Stomach (tissue), 4 donors: Measurements from ENCODE around the gene CXXC1.

Experiments
- EP300 ChIP-seq: sonication (generic); formaldehyde crosslinking; IDR thresholded peaks from one replicate; pipeline ENCODE4 v1.6.1; 2017; ENCODE audit warnings: antibody characterized with exemption
- TF ChIP-seq, protein P1 (sequence below), 7 experiments: fragments of 450-650 bp in 4 of 7; fragments of 200-600 bp in 3 of 7; sonication (generic) in 3 of 7; IDR thresholded peaks; one replicate each; pipeline ENCODE4 v1.5.1; 2016 to 2019; ENCODE audit warnings: antibody characterized with exemption in 7 of 7, control low read depth in 2 of 7, mild to moderate bottlenecking in 1 of 7

DNA sequence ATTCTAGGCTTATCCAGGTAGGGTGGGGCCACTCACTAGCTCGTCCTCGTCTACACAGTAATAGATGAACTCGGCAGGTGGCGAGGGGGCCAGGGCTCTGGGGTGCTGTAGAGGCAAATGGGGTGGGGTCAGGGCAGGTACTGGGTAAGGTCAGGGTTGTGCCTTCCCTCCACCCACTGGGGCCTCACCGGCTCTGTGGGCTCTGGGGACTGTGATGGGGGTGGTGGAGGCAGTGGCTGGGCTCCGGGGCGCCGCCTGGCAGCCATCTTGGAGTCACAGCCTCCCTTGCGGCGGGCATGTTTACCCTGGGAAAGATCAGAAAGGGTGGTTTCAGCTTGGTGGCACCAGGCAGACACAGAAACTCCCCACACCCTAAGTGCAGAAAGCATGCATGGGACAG is 12.6 kb downstream of the CXXC1 start:
- TF ChIP-seq EP300: no peak
- TF ChIP-seq, protein P1, sequence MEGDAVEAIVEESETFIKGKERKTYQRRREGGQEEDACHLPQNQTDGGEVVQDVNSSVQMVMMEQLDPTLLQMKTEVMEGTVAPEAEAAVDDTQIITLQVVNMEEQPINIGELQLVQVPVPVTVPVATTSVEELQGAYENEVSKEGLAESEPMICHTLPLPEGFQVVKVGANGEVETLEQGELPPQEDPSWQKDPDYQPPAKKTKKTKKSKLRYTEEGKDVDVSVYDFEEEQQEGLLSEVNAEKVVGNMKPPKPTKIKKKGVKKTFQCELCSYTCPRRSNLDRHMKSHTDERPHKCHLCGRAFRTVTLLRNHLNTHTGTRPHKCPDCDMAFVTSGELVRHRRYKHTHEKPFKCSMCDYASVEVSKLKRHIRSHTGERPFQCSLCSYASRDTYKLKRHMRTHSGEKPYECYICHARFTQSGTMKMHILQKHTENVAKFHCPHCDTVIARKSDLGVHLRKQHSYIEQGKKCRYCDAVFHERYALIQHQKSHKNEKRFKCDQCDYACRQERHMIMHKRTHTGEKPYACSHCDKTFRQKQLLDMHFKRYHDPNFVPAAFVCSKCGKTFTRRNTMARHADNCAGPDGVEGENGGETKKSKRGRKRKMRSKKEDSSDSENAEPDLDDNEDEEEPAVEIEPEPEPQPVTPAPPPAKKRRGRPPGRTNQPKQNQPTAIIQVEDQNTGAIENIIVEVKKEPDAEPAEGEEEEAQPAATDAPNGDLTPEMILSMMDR (IDR thresholded peaks at IDR 0.05): no peak
